Stimulated activated effector memory CD8-positive, alpha-beta T cell treated with anti-CD3 and anti-CD28 coated beads, Interleukin-12 subunit alpha, Interleukin-12 subunit beta, amount 100 ng/mL, for 72 hours (primary cell): ENCODE results near the gene HNRNPUL2.
"Not testable (repeated sequence)": the region's sequence is repeated elsewhere in the genome, so short reads cannot be mapped to it uniquely, and the experiment has no call there.

ENCODE experiments used
- ATAC-seq: fragments of 150-1000 bp; cut with Tn5 transposase; 2 replicates; pipeline ENCODE4 v1.10.0; 2021
- DNase-seq, 2 donors: peaks; one replicate each; pipeline ENCODE4 v3.0.0; 2021 to 2022; ENCODE audit warnings: low spot score in 2 of 2
- H3K27ac Mint-ChIP-seq: one replicate; pipeline ENCODE4 v1.8.0; 2022; ENCODE audit warnings: mild to moderate bottlenecking, mixed read lengths
- H3K36me3 Mint-ChIP-seq: one replicate; pipeline ENCODE4 v1.8.0; 2022; ENCODE audit warnings: mild to moderate bottlenecking, mixed read lengths
- H3K4me1 Mint-ChIP-seq: one replicate; pipeline ENCODE4 v1.8.0; 2022; ENCODE audit warnings: mixed read lengths
- H3K4me3 Mint-ChIP-seq: one replicate; pipeline ENCODE4 v1.8.0; 2022; ENCODE audit warnings: mild to moderate bottlenecking, mixed read lengths
- H3K9me3 Mint-ChIP-seq: one replicate; pipeline ENCODE4 v1.8.0; 2022; ENCODE audit warnings: mixed read lengths

Gene HNRNPUL2

GRCh38 chr11:62727165-62727871, at the start of gene HNRNPUL2:
HNRNPUL2 (minus strand) TSS chr11:62727457; CDS start chr11:62727156, 301 bp downstream.
- H3K4me3 Mint-ChIP-seq: peak within 1 kb of the TSS; percentile 89
- peak within 1 kb of the TSS; percentile 99 for H3K27ac Mint-ChIP-seq
- H3K36me3 Mint-ChIP-seq: peaks cover 95% of the 10 kb centered on the region
- H3K9me3 Mint-ChIP-seq: no peaks in the 10 kb centered on the region
- peak; percentile 98 to 99 for DNase-seq
- ATAC-seq: peak; percentile 89
- peaks cover 30% of the 10 kb centered on the region for H3K4me1 Mint-ChIP-seq

DNA sequence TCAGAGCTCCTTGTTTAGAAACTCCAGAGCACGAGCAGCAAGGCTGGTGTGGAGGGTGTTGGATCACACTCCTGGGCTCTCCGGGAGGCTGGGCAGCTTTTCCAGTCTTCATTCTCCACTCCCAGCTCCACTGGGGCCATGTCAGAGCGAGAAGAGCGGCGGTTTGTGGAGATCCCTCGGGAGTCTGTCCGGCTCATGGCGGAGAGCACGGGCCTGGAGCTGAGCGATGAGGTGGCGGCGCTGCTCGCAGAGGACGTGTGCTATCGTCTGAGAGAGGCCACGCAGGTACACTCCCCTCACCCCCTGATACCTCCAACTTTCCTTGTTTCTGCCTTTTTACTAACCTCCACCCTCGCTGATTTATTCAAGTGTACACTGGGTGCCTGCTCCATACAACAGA, 48.4 kb upstream of the HNRNPUL2 start:
- Mint-ChIP-seq H3K9me3 (no peaks in the 10 kb centered on the region), H3K36me3 (peaks cover 61% of the 10 kb centered on the region), H3K4me1 (peaks cover 40% of the 10 kb centered on the region), H3K4me3 (no peak overlapping the region), H3K27ac (peak overlapping the region; percentile 70)
- ATAC-seq (no peak), DNase-seq (no peak)

DNA sequence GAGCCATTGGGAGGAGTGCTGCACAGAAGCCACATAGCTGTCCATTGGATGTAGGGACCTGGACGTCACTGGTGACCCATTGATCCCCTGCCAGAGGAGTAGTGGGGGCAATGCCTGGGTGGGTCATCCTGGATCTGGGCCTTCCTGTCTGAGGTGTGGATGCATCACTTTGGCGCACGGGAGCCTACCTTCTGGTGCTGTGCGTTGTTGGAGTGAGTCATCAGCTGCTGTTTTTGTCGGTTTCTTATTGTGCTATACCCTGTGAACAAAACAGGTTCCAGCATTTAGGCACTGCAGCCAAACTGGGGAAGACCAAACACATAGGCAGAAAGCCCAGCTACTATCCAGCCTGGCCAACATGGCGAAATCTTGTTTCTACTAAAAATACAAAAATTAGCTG, 47.1 kb upstream of the HNRNPUL2 start:
- Mint-ChIP-seq H3K9me3 (no peaks in the 10 kb centered on the region), H3K36me3 (peaks cover 59% of the 10 kb centered on the region), H3K4me1 (peaks cover 51% of the 10 kb centered on the region), H3K4me3 (no peak overlapping the region), H3K27ac (peak overlapping the region; percentile 70)
- DNase-seq: no peak
- no peak for ATAC-seq

- DNase-seq (peak; percentile 91 to 99), ATAC-seq (peak; percentile 92)
- peaks cover 33% of the 10 kb centered on the region for H3K4me1 Mint-ChIP-seq
- H3K27ac Mint-ChIP-seq: peak within 1 kb of the TSS; percentile 97
- peaks cover 56% of the 10 kb centered on the region for H3K36me3 Mint-ChIP-seq
- H3K9me3 Mint-ChIP-seq: no peaks in the 10 kb centered on the region
- H3K4me3 Mint-ChIP-seq: peak within 1 kb of the TSS; percentile 90
Measured at GRCh38 chr11:62771144-62772021, 44.1 kb upstream of the HNRNPUL2 start, which contains the start of gene TAF6L. TAF6L (plus strand) TSS chr11:62771396; CDS start chr11:62775784, 4,388 bp downstream.

DNA sequence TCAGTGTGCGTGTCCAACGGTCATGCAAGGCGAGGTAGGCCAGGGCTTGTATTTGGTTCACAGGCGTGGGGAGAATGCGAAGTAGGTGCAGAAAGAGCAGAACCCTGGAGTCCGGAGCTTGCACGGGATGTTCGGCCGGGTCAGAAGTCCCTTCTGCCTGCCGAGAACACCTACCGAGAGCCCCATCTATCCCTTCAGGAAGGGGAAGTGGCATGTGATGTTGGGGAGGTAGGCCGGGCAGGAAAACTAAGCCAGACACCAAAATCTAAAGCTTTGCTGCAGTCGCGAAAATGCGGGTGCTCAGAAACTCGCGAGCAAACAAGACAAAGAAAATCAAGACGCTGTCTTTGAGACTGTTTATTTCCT, 43.5 kb upstream of the HNRNPUL2 start:
- peak overlapping the region; percentile 97 for H3K27ac Mint-ChIP-seq
- H3K4me1 Mint-ChIP-seq: peaks cover 33% of the 10 kb centered on the region
- peak overlapping the region; percentile 90 for H3K4me3 Mint-ChIP-seq
- DNase-seq (peak in 1 of 2 donors; percentile 73), ATAC-seq (no peak)
- H3K36me3 Mint-ChIP-seq: peaks cover 60% of the 10 kb centered on the region
- H3K9me3 Mint-ChIP-seq: no peaks in the 10 kb centered on the region

DNA sequence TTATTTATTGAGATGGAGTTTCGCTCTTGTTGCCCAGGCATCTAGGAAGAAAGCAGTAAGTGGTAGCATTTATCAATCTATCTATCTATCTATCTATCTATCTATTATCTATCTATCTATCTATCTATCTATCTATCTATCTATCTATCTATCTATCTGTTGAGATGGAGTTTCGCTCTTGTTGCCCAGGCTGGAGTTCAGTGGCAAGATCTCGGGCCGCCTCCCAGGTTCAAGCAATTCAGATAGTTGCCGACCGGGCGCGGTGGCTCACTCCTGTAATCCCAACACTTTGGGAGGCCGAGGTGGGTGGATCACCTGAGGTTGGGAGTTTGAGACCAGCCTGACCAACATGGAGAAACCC, 33.6 kb upstream of the HNRNPUL2 start:
- Mint-ChIP-seq H3K36me3 (peaks cover 44% of the 10 kb centered on the region), H3K4me1 (peaks cover 24% of the 10 kb centered on the region), H3K27ac (peak overlapping the region; percentile 91), H3K4me3 (peak overlapping the region; percentile 88)
- ATAC-seq, H3K9me3 Mint-ChIP-seq, DNase-seq: not testable (repeated sequence)

DNA sequence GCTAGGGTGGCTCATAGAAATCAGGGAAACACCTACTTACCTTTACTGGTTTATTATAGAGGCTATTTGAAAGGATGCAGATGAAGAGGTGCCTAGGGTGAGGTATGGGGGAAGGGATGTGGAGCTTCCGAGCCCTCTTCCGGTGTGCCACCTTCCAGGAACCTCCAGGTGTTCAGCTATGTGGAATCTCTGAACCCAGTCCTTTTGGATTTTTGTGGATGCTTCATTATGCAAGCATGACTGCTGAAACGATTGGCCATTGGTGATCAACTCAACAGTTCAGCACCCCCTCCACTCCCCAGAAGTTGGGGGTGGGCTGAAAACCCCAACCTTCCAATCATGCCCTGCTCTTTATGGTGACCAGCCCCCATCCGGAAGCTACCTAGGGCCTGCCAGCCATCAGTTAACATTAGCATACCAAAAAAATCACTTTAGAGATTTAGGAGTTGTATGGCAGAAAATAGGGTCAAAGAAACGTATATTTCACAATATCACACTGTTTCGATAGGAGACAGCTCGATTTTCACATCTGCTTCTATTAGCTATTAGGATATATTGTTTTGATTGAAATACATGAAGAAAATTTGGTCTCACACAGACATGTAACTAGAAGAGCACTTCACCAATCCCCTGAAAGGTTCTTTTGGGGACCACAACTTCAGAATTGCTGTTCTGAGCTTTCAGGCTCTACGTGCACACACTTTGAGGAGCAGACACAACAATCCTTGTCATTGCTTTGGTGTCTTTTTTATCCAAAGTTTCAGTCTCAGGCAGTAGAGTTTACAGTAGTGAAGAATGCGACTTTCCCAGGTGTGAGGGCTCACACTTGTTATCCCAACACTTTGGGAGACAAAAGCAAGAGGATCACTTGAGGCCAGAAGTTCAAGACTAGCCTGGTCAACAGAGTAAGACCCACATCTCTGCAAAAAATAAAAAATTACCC, 30.9 kb upstream of the HNRNPUL2 start:
- no peak for DNase-seq
- peaks cover 30% of the 10 kb centered on the region for H3K4me1 Mint-ChIP-seq
- ATAC-seq: no peak
- no peak overlapping the region for H3K27ac Mint-ChIP-seq
- no peak overlapping the region for H3K4me3 Mint-ChIP-seq
- peaks cover 33% of the 10 kb centered on the region for H3K36me3 Mint-ChIP-seq
- no peaks in the 10 kb centered on the region for H3K9me3 Mint-ChIP-seq

DNA sequence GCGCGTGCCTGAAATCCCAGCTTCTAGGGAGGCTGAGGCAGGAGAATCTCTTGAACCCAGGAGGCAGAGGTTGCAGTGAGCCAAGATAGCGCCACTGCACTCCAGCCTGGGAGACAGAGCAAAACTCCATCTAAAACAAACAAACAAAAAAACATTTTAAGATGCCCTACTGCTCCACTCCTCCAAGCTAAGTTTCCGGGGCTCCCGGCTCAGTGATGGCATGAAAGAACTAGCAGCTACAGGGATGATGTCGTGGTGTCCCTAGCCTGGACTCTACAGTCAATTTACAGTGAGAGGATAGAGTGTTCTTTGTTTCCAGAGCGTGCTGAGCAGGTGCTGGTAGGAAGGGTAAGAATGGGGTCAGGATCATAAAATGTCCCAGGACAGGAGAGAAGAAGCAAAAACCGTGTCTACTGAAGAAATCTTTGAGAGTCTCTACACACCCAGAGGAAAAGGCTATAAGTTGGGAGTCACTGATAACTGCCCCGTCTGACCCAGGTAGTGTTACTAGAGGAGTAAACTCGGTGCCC, 27.9 kb upstream of the HNRNPUL2 start:
- H3K36me3 Mint-ChIP-seq: peaks cover 12% of the 10 kb centered on the region
- no peak for ATAC-seq
- no peak for DNase-seq
- H3K9me3 Mint-ChIP-seq: no peaks in the 10 kb centered on the region
- peaks cover 20% of the 10 kb centered on the region for H3K4me1 Mint-ChIP-seq
- no peak overlapping the region for H3K27ac Mint-ChIP-seq
- peak overlapping the region; percentile 87 for H3K4me3 Mint-ChIP-seq

GRCh38 chr11:62753736-62754603, 26.7 kb upstream of the HNRNPUL2 start, which contains the start of gene ZBTB3:
ZBTB3 (minus strand) TSS chr11:62754160; CDS start chr11:62753664, 496 bp downstream.
- DNase-seq: peak; percentile 90 to 97
- H3K36me3 Mint-ChIP-seq: peaks cover 22% of the 10 kb centered on the region
- H3K4me3 Mint-ChIP-seq: peak within 1 kb of the TSS; percentile 87
- H3K4me1 Mint-ChIP-seq: peaks cover 20% of the 10 kb centered on the region
- no peaks in the 10 kb centered on the region for H3K9me3 Mint-ChIP-seq
- peak within 1 kb of the TSS; percentile 92 for H3K27ac Mint-ChIP-seq
- ATAC-seq: peak; percentile 98

GRCh38 chr11:62752994-62753735, 25.9 kb upstream of the HNRNPUL2 start:
- Mint-ChIP-seq H3K4me3 (peak overlapping the region; percentile 87), H3K36me3 (peaks cover 25% of the 10 kb centered on the region)
- ATAC-seq: no peak

DNA sequence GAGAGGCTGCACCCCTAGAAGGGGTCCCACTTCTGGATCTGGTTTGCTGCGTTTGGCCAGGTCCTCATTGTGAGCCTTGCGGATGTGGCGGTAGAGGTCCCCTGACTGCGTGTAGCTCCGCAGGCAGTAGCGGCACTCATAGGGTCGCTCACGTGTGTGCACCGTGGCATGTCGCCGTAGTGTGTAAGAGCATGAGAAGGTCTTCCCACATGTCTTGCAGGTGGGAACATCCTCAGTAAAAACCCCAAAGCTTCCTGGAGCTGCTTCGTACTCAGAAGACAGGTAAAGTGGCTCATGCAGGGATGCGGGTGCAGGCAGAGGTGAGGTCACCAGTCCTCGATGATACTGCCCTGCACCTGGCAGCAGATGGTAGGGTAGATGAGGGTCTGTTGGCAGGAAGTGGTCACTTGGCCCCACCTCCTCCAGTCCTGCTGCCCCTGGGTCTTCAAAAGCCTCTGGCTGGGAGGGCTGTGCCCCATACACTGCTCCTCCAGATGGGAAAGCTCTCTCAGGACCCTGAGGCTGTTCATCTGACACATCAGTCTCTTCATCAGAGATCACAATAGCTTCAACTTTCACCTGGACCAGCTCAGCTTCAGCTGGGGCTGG, 25.0 kb upstream of the HNRNPUL2 start:
- H3K36me3 Mint-ChIP-seq: peaks cover 25% of the 10 kb centered on the region
- ATAC-seq: no peak
- no peaks in the 10 kb centered on the region for H3K9me3 Mint-ChIP-seq
- H3K4me3 Mint-ChIP-seq: peak overlapping the region; percentile 87
- H3K27ac Mint-ChIP-seq: no peak overlapping the region
- no peak for DNase-seq
- H3K4me1 Mint-ChIP-seq: peaks cover 20% of the 10 kb centered on the region

More at GRCh38 chr11:62752994-62753735, 25.9 kb upstream of the HNRNPUL2 start:
- Mint-ChIP-seq H3K9me3 (no peaks in the 10 kb centered on the region), H3K27ac (peak overlapping the region; percentile 92), H3K4me1 (peaks cover 20% of the 10 kb centered on the region)
- peak in 1 of 2 donors; percentile 11 for DNase-seq

DNA sequence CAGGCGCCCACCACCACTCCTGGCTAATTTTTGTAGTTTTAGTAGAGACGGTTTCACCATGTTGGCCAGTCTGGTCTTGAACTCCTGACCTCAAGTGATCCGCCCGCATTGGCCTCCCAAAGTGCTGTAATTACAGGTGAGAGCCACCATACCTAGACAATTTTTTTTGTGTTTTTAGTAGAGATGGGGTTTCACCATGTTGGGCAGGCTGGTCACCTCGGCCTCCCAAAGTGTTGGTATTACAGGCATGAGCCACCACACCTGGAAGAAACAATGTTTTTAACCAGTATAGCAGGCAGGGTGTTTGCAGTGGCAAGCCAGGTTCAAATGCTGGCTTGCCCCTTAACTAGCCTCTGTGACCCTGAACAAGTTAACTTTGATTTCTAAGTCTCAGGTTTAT, 22.7 kb upstream of the HNRNPUL2 start:
- not testable (repeated sequence) for ATAC-seq, DNase-seq, H3K4me3 Mint-ChIP-seq, H3K9me3 Mint-ChIP-seq
- H3K36me3 Mint-ChIP-seq: peaks cover 25% of the 10 kb centered on the region
- H3K27ac Mint-ChIP-seq: peak overlapping the region; percentile 5
- peaks cover 20% of the 10 kb centered on the region for H3K4me1 Mint-ChIP-seq
